Ovary (tissue), 9 donors: ENCODE results near the gene FAM210A. TPM values are rescaled to one million over a fixed set of nuclear protein-coding genes. Genes with fewer than 3 reads are reported as not detected.

Experiments
- DNase-seq, 5 donors: peaks; one replicate each; pipeline ENCODE4 v3.0.0-alpha.2; 2019 to 2020
- H3K27ac ChIP-seq, 2 donors: fragments of 200-600 bp; one replicate each; pipeline versions ENCODE4 v1.5.1 to v1.8.0; 2019 to 2022
- H3K27me3 ChIP-seq: fragments of 200-600 bp; one replicate; pipeline ENCODE4 v1.8.0; 2022
- H3K36me3 ChIP-seq: fragments of 200-600 bp; sonication (generic); one replicate; pipeline ENCODE4 v1.5.1; 2019
- H3K4me1 ChIP-seq: one replicate; pipeline ENCODE4 v1.8.1; 2013; ENCODE audit warnings: mild to moderate bottlenecking, moderate library complexity; ENCODE audit not compliant: insufficient read depth
- H3K4me3 ChIP-seq: fragments of 200-600 bp; sonication (generic); one replicate; pipeline ENCODE4 v1.5.1; 2017
- H3K9me3 ChIP-seq, 2 donors: fragments of 200-600 bp in 1 of 2; sonication (generic) in 1 of 2; one replicate each; pipeline versions ENCODE4 v1.5.1 to v1.8.1; 2013 to 2019; ENCODE audit warnings: mild to moderate bottlenecking in 1 of 2, moderate library complexity in 1 of 2
- EP300 ChIP-seq: sonication (generic); formaldehyde crosslinking; IDR thresholded peaks from one replicate; pipeline ENCODE4 v1.6.1; 2017; ENCODE audit warnings: antibody characterized with exemption
- POLR2A ChIP-seq: fragments of 450-650 bp; IDR thresholded peaks from one replicate; pipeline ENCODE4 v1.6.1; 2017; ENCODE audit warnings: antibody characterized with exemption, mild to moderate bottlenecking, moderate library complexity
- WGBS, 3 donors: extraction: QIAGEN DNeasy Blood & Tissue Kit in 1 of 3; methylation state at CpG; one replicate each; pipeline versions ENCODE4 v1.1.5 to v1.1.7; 2013 to 2017; 5-methylcytosine and 5-hydroxymethylcytosine counted together
- intact Hi-C, 4 donors: fragments of 100-400 bp; cut with DNase I; formaldehyde crosslinking; loops; one replicate each; pipeline versions ENCODE4 v1.11.0 to v1.15.1; 2022 to 2023
- polyA plus RNA-seq, 2 donors: library from polyadenylated mRNA; stranded (reverse); fragments of 200-250 nt in 1 of 2; fragments of 350-450 nt in 1 of 2; fragmentation: Illumina TruSeq in 1 of 2; extraction: RNeasy Lipid Tissue Mini Kit (QIAGEN cat#74804) in 1 of 2; gene quantifications; one replicate each; pipeline ENCODE4 v1.2.3, GENCODE V29; 2013 to 2014
- total RNA-seq, 7 donors: library from RNA; depleted of rRNA in 2 of 7; stranded (reverse); fragments of >200 nt in 2 of 7; fragmentation: NEBNext Ultra II Directional in 3 of 7; extraction: Animal tissue kit (Norgen Biotek cat#: 25700) in 3 of 7; gene quantifications; one replicate each; pipeline versions ENCODE4 v1.1.0 to v1.2.4, GENCODE V29; 2016 to 2023
- TF ChIP-seq, protein P1 (sequence below), 3 donors: fragments of 450-650 bp in 2 of 3; fragments of 200-600 bp in 1 of 3; IDR thresholded peaks; one replicate each; pipeline versions ENCODE4 v1.5.1 to v1.8.0; 2016 to 2022; ENCODE audit warnings: antibody characterized with exemption in 3 of 3, mild to moderate bottlenecking in 1 of 3
- donor health status: DM: no; HTN: no; CAD: no; lungs with moderate emphysema.
- donor health status: DM: no; HTN: no; CAD: no.
- donor health status: Bipolar disorder and iron deficiency.
- donor health status: DM: yes; HTN: yes; CAD: no.
- donor health status: DM: no; HTN: no; CAD: no.
- donor health status: DM: yes; HTN: yes; CAD: no.

FAM210A gene
- total and polyA plus RNA-seq, 9 donors, result 4.7 to 15.2 (median 12.6) TPM

DNA sequence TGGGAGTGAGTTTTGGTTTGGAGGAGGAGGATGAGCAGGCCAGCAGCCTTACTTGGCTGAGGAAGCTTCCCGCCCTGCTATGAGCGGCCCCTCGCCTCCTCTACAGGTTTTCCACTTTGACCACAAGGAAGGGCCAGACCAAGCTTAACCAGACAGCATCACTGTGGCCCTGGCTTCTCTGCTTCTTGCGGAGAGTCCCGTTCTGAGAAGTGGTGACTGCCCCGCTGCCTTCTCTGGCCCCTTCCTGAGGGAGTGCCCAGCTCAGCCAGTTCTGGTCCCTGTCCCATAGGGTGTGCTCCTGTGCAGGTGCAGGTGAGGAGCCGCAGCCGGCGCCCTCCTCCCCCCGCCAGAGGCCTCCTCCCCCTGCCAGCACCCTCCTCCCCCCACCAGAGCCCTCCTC, 101.0 kb downstream of the FAM210A start:
- no peaks in the 10 kb centered on the region for H3K4me1 ChIP-seq
- H3K27ac ChIP-seq, result no peak overlapping the region
- no peaks in the 10 kb centered on the region for H3K27me3 ChIP-seq
- 87 to 92% (median 88%) methylated on average over 10 of the region's 10 CpGs for WGBS, 3 donors
- no peak for DNase-seq
- H3K9me3 ChIP-seq, result no peaks in the 10 kb centered on the region
- H3K36me3 ChIP-seq, result no peaks in the 10 kb centered on the region
- TF ChIP-seq, protein P1, sequence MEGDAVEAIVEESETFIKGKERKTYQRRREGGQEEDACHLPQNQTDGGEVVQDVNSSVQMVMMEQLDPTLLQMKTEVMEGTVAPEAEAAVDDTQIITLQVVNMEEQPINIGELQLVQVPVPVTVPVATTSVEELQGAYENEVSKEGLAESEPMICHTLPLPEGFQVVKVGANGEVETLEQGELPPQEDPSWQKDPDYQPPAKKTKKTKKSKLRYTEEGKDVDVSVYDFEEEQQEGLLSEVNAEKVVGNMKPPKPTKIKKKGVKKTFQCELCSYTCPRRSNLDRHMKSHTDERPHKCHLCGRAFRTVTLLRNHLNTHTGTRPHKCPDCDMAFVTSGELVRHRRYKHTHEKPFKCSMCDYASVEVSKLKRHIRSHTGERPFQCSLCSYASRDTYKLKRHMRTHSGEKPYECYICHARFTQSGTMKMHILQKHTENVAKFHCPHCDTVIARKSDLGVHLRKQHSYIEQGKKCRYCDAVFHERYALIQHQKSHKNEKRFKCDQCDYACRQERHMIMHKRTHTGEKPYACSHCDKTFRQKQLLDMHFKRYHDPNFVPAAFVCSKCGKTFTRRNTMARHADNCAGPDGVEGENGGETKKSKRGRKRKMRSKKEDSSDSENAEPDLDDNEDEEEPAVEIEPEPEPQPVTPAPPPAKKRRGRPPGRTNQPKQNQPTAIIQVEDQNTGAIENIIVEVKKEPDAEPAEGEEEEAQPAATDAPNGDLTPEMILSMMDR (IDR thresholded peaks at IDR 0.05), result no peak
- TF ChIP-seq POLR2A (no peak), EP300 (no peak)
- H3K4me3 ChIP-seq, result no peak overlapping the region
- intact Hi-C loops, result loop anchor here in 1 of 4 donors (5.0 kb wide), 1 partner anchor 408 kb away; the partner anchor contains the start of gene LDLRAD4

DNA sequence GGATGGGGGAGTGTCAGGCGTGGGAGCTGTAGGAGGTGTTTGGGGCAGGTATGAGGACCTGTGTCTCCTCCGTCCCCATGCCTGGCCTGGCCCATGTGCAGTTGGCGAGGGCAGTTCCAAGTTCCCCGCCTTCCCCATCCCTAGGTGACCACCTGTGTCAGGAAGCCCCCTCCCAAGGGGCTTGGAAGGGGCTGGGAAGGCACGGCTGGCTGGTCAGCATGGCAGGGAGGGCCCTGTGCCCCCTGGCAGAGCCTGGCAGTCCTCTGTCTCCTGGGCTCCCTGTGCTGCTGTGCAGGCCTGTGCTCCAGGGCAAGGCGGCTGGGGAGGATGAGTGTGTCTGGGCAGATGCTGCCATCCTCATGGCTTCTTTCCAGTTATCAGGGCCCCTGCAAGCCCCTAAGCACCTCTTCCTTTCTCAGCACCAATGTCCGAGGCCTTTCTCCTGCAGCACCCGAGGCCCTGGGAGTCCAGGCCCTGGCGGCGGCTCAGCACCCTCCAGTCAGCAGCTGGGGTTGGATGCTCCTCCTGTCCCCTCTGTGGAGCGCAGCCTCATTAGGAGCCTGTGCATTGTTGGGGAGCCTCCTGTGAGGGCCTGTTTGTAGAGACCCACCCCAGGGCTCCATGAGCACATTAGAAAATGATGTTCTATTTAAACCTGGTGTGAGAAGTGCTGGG, 101.7 kb downstream of the FAM210A start:
- H3K36me3 ChIP-seq, result no peaks in the 10 kb centered on the region
- H3K9me3 ChIP-seq, result no peaks in the 10 kb centered on the region
- H3K27me3 ChIP-seq, result no peaks in the 10 kb centered on the region
- no peak for TF ChIP-seq POLR2A
- TF ChIP-seq, protein P1 (IDR thresholded peaks at IDR 0.05), result no peak
- no peak for TF ChIP-seq EP300
- H3K27ac ChIP-seq, result no peak overlapping the region
- DNase-seq, result no peak
- intact Hi-C loops, result loop anchor here in 1 of 4 donors (5.0 kb wide), 1 partner anchor 407 kb away; the partner anchor contains the start of gene LDLRAD4
- no peaks in the 10 kb centered on the region for H3K4me1 ChIP-seq
- WGBS, 3 donors, result 86 to 90% (median 90%) methylated on average over 11 of the region's 11 CpGs
- no peak overlapping the region for H3K4me3 ChIP-seq

DNA sequence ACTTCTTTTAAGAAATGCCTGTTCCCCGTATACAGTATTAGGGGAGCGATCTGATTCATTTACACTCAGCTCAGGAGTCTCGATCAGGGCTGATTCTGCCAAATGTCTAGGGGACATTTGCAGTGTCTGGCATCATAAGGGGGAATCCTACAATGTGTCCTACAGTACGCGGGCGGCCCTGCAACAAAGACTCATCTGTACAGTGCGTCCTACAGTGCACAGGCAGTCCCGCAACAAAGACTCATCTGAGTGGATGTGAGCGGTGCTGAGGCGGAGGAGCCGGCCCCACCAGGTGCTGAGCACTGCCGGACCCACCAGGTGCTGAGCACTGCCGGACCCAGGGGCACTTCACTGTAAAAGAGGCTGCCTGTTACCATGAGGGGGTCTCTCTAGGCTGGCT, 102.5 kb downstream of the FAM210A start:
- Histone ChIP-seq H3K9me3 (no peaks in the 10 kb centered on the region), H3K27me3 (no peaks in the 10 kb centered on the region), H3K4me1 (no peaks in the 10 kb centered on the region), H3K4me3 (no peak overlapping the region), H3K36me3 (no peaks in the 10 kb centered on the region), H3K27ac (no peak overlapping the region)
- intact Hi-C loops, result no loop called here
- DNase-seq, result no peak
- TF ChIP-seq POLR2A (no peak), EP300 (no peak)
- TF ChIP-seq, protein P1 (IDR thresholded peaks at IDR 0.05), result no peak
- WGBS, 3 donors, result 89 to 94% (median 93%) methylated on average over 13 of the region's 13 CpGs

DNA sequence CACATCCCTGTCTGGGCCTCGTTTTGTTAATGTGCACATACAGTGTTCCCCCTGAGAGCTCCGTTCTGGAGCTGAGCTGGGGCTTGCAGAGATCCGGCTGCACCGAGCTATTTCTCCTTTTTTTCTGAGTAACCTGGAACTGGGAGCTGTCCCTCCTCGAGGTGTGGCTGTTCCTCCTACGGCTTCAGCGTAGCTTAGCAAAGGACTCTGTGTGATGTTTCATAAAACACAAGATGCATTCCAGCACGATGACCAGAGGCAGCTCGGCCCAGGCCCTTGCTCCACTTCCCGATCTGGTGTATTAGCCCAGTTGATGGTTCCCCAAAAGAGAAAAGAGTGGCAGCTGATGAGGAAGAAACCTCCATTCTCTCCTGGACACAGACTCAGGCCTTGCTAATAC, 103.0 kb downstream of the FAM210A start:
- 60 to 64% (median 64%) methylated on average over 10 of the region's 10 CpGs for WGBS, 3 donors
- intact Hi-C loops, result no loop called here

More for the DNA sequence above, 103.0 kb downstream of the FAM210A start:
- Histone ChIP-seq H3K27ac (no peak overlapping the region), H3K36me3 (no peaks in the 10 kb centered on the region), H3K4me1 (no peaks in the 10 kb centered on the region), H3K9me3 (no peaks in the 10 kb centered on the region), H3K27me3 (no peaks in the 10 kb centered on the region), H3K4me3 (no peak overlapping the region)
- DNase-seq, result no peak
- no peak for TF ChIP-seq EP300
- TF ChIP-seq, protein P1 (IDR thresholded peaks at IDR 0.05), result no peak
- TF ChIP-seq POLR2A, result no peak
